ENCODE measurements around the gene MOSPD3.

Gene MOSPD3

GRCh38 chr7:100580466-100581283, 31.7 kb upstream of the MOSPD3 start:
- TF ChIP-seq EZH2 (IDR thresholded peaks at IDR 0.05; ENCODE audit: borderline replicate concordance, low read depth, low read length, severe bottlenecking) = no peak
- TF ChIP-seq, protein P1, sequence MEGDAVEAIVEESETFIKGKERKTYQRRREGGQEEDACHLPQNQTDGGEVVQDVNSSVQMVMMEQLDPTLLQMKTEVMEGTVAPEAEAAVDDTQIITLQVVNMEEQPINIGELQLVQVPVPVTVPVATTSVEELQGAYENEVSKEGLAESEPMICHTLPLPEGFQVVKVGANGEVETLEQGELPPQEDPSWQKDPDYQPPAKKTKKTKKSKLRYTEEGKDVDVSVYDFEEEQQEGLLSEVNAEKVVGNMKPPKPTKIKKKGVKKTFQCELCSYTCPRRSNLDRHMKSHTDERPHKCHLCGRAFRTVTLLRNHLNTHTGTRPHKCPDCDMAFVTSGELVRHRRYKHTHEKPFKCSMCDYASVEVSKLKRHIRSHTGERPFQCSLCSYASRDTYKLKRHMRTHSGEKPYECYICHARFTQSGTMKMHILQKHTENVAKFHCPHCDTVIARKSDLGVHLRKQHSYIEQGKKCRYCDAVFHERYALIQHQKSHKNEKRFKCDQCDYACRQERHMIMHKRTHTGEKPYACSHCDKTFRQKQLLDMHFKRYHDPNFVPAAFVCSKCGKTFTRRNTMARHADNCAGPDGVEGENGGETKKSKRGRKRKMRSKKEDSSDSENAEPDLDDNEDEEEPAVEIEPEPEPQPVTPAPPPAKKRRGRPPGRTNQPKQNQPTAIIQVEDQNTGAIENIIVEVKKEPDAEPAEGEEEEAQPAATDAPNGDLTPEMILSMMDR (IDR thresholded peaks at IDR 0.05; ENCODE audit: borderline replicate concordance, extremely low read depth, low read length, poor library complexity, severe bottlenecking) = peak; percentile 3
- peaks cover 70% of the 10 kb centered on the region for H4K20me1 ChIP-seq (ENCODE audit: insufficient read depth, low read length)
- ATAC-seq (ENCODE audit: insufficient read depth, low read depth) = no peak
- H3K9me3 ChIP-seq (ENCODE audit: insufficient read depth, low read length, severe bottlenecking) = no peaks in the 10 kb centered on the region
- H3K27me3 ChIP-seq (ENCODE audit: insufficient read depth, low read length, poor library complexity) = no peaks in the 10 kb centered on the region
- no peak for DNase-seq
- peaks cover 79% of the 10 kb centered on the region for H3K36me3 ChIP-seq (ENCODE audit: insufficient read depth, low read length)
- no peak overlapping the region for H2AFZ ChIP-seq (ENCODE audit: low read depth, low read length)
- H3K4me1 ChIP-seq (ENCODE audit: insufficient read depth, low read length) = peaks cover 36% of the 10 kb centered on the region
- H3K27ac ChIP-seq (ENCODE audit: low read length) = no peak overlapping the region
- H3K9ac ChIP-seq (ENCODE audit: low read depth, low read length) = no peak overlapping the region
- H3K79me2 ChIP-seq (ENCODE audit: insufficient read depth, low read length) = peaks cover 51% of the 10 kb centered on the region
- H3K4me2 ChIP-seq (ENCODE audit: insufficient read depth, low read length) = no peak overlapping the region
- no peak overlapping the region for H3K4me3 ChIP-seq (ENCODE audit: low read depth in 1 of 2, low read length in 2 of 2)

DNA sequence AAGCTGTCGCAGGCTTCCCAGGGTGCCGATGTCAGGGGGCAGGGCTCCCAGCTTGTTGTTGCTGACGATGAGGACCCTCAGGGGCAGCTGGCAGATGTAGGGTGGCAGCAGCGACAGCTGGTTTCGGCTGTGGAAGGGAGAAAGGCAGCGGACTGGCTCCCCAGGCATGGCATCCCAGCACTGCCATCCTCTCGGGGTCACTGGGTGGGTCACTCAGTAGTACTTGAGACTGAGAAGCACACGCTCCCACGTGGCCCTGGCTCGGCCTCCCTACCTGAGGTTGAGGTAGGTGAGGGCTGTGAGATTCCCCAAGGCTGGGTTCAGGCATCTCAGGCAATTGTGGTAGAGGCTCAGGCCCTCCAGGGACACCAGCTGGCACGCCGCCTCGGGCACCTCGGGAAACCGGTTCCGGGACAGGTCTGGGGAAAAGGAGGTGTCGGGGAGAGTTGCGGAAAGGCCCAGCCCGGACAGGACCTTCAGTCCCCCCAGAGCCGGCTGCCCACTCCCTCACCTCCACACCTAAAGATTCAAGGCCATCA, 30.2 kb upstream of the MOSPD3 start:
- no peak for TF ChIP-seq EZH2 (IDR thresholded peaks at IDR 0.05; ENCODE audit: borderline replicate concordance, low read depth, low read length, severe bottlenecking)
- TF ChIP-seq, protein P1 (IDR thresholded peaks at IDR 0.05; ENCODE audit: borderline replicate concordance, extremely low read depth, low read length, poor library complexity, severe bottlenecking) = no peak
- H3K4me2 ChIP-seq (ENCODE audit: insufficient read depth, low read length) = peak overlapping the region; percentile 89
- no peaks in the 10 kb centered on the region for H3K27me3 ChIP-seq (ENCODE audit: insufficient read depth, low read length, poor library complexity)
- ATAC-seq (ENCODE audit: insufficient read depth, low read depth) (no peak), DNase-seq (no peak)
- peaks cover 67% of the 10 kb centered on the region for H4K20me1 ChIP-seq (ENCODE audit: insufficient read depth, low read length)
- H2AFZ ChIP-seq (ENCODE audit: low read depth, low read length) = no peak overlapping the region
- H3K4me1 ChIP-seq (ENCODE audit: insufficient read depth, low read length) = peaks cover 40% of the 10 kb centered on the region
- peak overlapping the region; percentile 93; the same call in 1 of the 2 replicates for H3K9ac ChIP-seq (ENCODE audit: low read depth, low read length)
- peaks cover 64% of the 10 kb centered on the region for H3K36me3 ChIP-seq (ENCODE audit: insufficient read depth, low read length)
- peak overlapping the region in 1 of 2 experiments; percentile 90; a peak in 1 of 4 replicates for H3K4me3 ChIP-seq (ENCODE audit: low read depth in 1 of 2, low read length in 2 of 2)
- no peaks in the 10 kb centered on the region for H3K9me3 ChIP-seq (ENCODE audit: insufficient read depth, low read length, severe bottlenecking)
- peaks cover 53% of the 10 kb centered on the region for H3K79me2 ChIP-seq (ENCODE audit: insufficient read depth, low read length)
- peak overlapping the region; percentile 94 for H3K27ac ChIP-seq (ENCODE audit: low read length)

DNA sequence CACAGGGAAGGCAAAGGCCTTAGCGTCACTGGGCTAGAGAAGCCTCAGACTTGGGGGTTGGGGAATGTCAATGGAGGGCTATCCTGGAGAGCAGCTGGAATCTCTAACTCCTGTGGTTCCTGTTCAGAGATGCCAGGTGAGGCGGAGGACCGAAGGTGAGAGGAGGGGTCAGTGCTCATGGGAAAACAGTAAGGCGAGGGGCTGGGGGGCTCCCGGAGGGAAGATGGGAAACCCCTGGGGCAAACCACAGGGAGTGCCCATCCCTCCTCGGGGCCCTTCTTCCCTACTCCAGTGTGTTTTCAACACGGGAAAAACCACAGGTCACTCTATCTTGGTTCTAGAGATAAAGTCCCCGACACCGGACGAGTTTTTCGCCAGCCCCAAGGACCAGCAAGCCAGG, 29.7 kb upstream of the MOSPD3 start:
- Histone ChIP-seq H3K27me3 (ENCODE audit: insufficient read depth, low read length, poor library complexity) (no peaks in the 10 kb centered on the region), H3K9me3 (ENCODE audit: insufficient read depth, low read length, severe bottlenecking) (no peaks in the 10 kb centered on the region), H4K20me1 (ENCODE audit: insufficient read depth, low read length) (peaks cover 67% of the 10 kb centered on the region), H3K27ac (ENCODE audit: low read length) (peak overlapping the region; percentile 94), H2AFZ (ENCODE audit: low read depth, low read length) (no peak overlapping the region), H3K4me2 (ENCODE audit: insufficient read depth, low read length) (peak overlapping the region; percentile 89), H3K4me1 (ENCODE audit: insufficient read depth, low read length) (peaks cover 41% of the 10 kb centered on the region), H3K4me3 (ENCODE audit: low read depth in 1 of 2, low read length in 2 of 2) (peak overlapping the region in 1 of 2 experiments; percentile 90; a peak in 2 of 4 replicates), H3K79me2 (ENCODE audit: insufficient read depth, low read length) (peaks cover 53% of the 10 kb centered on the region), H3K9ac (ENCODE audit: low read depth, low read length) (peak overlapping the region; percentile 93), H3K36me3 (ENCODE audit: insufficient read depth, low read length) (peaks cover 59% of the 10 kb centered on the region)
- no peak for DNase-seq
- TF ChIP-seq EZH2 (IDR thresholded peaks at IDR 0.05; ENCODE audit: borderline replicate concordance, low read depth, low read length, severe bottlenecking) = no peak
- TF ChIP-seq, protein P1 (IDR thresholded peaks at IDR 0.05; ENCODE audit: borderline replicate concordance, extremely low read depth, low read length, poor library complexity, severe bottlenecking) = no peak
- no peak for ATAC-seq (ENCODE audit: insufficient read depth, low read depth)

All from DND-41 (cell line).